HUDEP-2 (cell line): ENCODE data around the gene KBTBD3.

Experiments
- DNase-seq, 76 experiments: peaks; one replicate each; lab custom pipeline; 2025; ENCODE audit not compliant: unreplicated experiment in 76 of 76; lab: John Stamatoyannopoulos, UW

KBTBD3 gene, protein sequence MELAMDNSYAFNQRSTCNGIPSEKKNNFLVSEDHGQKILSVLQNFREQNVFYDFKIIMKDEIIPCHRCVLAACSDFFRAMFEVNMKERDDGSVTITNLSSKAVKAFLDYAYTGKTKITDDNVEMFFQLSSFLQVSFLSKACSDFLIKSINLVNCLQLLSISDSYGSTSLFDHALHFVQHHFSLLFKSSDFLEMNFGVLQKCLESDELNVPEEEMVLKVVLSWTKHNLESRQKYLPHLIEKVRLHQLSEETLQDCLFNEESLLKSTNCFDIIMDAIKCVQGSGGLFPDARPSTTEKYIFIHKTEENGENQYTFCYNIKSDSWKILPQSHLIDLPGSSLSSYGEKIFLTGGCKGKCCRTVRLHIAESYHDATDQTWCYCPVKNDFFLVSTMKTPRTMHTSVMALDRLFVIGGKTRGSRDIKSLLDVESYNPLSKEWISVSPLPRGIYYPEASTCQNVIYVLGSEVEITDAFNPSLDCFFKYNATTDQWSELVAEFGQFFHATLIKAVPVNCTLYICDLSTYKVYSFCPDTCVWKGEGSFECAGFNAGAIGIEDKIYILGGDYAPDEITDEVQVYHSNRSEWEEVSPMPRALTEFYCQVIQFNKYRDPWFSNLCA

DNA sequence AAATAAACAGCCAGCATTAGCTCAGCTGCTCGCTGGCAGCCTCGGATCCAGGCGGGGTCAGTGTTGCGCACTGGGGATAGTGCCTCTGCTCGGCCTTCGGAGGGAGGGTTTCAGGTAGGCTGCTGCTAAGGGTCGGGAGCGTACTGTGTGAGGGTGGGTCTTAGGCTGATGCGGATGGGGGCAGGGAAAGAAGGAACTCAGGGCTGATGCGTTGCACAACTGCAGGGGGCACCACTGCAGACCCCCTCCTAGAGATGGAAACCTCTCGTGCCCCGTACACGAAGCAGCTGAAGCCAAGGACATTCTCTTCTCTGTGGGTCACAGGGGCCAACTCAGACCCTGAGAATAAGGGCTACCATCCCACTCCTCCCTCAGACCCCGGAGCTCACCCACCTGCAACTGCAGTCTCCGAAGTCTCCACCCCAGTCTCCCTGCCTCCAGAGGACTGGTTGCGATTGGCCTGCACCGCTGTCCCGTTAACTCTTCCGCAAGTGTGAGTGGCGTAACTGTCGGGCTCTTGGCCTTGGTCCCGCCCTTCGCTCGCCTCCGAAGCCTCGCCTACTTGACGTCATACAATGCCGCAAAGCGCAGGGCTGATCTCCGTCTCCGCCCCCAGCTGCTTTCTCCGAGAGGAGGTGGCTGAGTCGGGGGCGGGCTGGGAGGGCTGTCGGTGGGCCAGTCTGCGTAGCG lies at the start of gene KBTBD3:
TSS of gene KBTBD3 (minus strand) at position 429 of the 690 bp plus-strand sequence. CDS start 18,250 bp downstream, outside the sequence.
- DNase-seq: peak; percentile 32 to 99 (median 96)

DNA sequence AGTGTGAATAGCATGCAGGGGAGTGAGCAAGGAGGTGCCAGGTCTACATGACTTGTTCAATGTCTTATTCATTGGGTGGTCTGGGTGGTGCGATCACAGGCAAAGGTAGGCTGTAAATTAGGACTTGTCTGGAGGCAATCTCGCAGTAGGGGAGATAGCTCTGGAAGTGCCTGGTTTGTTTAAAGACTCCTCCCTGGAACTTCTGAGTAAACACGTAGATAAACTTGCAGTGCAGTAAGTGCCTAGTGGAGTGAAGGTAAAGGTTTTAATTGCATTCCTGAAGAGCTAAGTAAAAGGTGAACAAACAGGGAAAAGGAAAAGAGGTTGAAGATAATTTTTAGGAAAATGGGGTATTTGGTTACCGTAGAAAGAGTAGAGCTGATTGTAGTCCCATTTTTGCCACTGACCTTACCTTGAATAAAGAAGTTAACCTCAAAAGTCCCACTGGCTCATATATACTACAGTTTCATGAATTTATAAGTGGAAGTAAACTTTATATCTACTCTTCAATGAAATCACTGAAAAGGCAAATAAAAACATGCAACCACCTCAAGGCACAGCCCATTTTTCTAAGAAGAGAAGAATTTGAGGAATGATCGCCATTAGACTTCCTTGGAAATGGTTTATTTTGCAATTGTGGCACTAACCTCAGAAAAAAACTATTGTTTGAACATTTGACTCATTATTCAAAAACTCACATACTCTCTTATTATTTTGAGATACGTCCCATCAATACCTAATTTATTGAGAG lies 44.6 kb upstream of the KBTBD3 start:
- no peak for DNase-seq

DNA sequence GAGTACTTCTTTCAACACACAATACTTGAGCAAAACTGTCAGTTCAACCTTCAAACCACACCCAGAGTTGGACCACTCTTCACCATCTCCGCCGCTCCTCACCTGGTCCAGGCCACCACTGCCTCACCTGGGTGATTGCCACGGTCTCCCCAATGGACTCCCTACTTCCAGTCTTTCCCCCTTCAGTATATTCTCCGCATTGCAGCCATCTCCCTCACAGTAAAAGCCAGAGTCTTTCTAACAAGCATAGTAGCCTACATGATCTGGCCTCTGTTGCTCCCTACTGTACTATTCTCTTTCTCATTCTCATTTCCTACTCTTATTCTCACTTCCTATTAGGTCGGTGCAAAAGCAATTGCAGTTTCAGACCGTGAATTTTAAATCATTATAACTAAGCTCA lies 28.8 kb upstream of the KBTBD3 start:
- DNase-seq: no peak

DNA sequence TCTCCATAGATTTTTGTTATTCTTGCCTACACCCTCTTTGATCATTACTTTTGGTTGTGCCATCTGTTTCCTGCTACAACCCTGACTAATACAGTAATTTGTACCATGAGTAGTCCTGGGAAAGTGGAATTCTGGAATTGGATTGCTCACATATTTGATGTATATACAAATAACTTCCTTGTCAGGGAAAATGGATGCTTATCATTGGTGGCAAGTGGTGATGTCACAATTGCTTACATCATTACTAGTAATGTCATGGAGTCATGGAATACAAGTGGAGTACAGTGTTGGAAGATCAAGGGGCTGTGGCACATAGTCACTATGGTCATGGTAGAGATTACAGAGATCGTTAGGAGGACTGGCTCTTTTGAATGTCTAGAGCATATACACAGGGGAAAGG lies 24.7 kb upstream of the KBTBD3 start:
- DNase-seq: no peak

DNA sequence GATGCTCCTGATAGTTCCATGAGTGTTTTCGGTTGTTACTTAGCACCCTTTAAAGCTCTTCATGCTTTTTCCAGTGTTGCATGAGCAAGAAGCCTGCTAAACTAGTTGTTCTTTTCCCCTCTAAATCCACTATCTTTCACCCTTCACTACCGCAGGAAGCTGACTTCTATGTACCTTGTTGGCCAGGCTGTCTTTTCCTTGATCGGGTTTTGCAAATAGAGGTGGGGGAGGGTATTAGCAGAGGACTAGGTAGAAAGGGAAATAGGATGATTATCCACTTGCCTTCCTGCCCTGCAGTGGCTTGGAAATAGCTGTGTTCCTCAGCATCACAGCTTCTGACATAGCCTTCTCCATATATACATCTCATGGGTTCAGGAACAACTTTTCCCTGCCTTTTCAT lies 24.2 kb upstream of the KBTBD3 start:
- no peak for DNase-seq

DNA sequence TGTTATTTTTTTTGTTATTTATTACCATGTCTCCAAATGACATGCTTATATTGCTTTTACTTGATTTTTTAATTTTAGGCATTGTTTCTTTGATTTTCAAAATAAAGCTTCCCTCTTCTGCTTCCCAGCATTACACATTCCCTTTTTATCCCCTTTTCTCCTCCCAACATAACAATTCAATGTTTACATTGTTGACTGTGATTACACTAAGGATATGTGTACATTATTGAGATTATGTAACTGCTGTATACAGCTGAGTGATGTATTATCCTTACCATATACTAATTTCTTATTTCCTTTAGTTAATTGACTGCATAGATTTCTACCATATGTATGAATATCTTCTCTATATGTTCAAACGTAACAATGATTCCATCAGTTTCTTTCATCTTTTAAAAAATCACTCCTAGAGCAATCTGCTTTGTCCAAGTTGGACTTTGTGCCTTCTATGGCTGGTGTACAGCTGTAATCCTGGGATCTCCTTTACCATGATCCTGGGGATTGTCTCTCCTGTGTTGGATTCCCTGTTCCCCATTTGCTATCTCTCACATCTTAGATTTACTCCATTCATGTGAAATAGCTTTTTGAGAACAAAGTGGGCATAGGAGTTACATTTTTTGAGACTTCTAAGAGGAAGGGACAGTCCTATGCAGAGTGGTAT lies 21.9 kb upstream of the KBTBD3 start:
- no peak for DNase-seq

DNA sequence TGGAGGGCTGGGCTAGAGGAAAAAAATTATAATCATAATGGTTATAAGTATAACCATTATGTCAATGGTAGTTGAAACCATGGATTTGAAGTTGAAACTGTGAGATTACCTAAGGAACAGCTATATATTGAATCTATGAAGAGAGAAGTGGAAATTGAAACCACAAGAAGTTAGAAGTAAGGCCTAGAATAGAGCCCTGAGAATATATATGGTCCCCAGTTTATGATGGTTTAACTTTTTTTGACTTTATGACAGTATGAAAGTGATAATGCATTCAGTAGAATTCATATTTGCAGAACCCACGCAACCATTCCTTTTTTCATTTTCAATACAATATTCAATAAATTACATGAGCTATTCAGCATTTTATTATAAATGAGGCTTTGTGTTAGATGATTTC lies 15.3 kb upstream of the KBTBD3 start:
- no peak for DNase-seq

DNA sequence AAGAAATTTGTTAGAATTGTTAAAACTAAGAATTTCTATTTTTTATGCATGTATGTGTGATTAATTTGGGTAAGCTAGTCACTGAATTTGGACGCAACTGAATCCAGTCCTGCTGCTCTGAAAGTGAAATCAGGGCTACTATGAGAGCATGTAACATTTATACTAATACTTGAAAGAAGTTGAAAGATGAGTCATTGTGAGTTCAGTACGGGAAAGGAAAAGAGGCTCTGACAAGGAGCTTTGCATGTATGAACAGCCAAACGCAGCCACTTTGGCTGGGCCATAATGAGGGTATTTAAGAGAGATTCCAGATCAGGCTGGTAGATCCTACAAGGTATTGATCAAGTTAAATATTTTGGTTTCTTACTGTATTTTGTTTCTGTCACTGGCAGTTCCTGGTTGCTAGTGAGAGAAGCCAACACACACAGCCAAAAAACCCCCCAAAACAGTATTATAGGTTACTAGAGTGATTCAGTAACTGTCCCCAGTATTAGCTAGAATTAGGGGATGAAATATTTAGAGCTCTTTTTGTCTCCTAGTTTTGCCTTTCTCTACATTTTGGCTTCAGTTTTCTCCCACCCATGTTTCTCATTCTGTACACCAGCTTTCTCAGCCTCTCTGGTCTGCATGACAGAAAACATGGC lies 14.5 kb upstream of the KBTBD3 start:
- no peak for DNase-seq

DNA sequence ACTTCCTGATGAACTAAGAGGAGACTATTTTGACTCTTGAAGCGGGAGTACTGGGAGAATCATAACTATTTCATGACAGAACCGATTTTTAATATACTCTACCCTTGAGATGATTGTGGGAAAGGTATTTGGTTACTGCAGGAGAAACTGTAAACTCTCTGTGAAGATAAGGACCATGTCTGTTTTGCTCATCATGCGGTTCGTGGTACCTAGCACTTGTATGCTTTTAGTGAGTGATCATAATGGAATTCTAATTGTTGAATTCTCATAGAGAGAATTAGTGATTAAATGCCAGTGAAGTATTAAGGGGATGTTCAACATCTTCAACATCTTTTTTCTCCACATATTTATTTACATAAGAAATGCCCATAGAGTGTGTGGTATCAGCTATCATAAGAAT lies 11.7 kb upstream of the KBTBD3 start:
- no peak for DNase-seq

DNA sequence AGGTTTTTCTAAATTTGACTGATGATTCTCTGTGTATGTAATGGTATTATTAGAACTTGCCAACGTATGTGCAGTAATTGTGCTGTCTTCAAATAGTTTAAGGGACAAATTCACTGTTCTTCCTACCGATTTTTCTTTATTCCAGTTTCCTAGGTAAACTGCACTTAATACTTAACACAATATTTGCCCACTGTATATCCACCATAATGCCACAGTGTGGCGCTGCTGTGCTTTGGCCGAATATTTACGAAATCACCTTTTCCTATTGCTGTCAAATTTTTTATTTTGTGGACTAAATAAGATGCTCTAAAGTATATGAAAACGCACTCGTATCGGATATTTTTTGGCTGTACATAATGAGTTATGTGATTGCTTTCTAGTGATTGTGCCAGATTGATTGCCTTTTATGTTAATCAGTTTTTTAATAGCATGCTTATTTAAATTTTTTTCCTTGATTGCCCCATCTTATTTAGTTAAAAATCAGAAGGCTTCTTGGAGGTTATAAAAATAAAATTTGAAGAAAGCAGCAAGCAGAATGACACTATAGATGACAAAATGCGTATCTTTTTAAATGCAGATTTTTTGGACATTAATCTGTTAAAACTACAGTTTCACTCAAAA lies 10.8 kb upstream of the KBTBD3 start:
- peak in 23 of 76 experiments; percentile 1 to 37 (median 6) for DNase-seq

DNA sequence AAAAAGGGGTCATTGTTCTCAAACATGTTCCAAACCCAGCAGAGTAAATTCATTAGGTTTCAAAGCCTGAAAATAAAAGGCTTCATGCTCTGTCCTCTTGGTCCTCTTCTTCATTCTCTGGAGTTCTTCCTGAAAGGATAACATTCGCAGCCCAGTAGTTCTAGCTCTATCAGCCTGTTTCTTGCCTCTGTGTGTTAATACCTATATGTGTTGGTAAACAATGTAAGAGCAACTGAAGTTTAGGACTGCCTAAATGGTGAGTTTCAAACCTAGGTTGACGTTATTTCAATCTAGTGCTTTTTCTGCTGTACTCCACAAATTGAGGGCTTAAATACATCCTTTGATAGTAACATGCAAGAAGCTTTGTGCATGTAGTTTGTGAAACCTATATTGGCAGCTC lies 9.7 kb upstream of the KBTBD3 start:
- no peak for DNase-seq

DNA sequence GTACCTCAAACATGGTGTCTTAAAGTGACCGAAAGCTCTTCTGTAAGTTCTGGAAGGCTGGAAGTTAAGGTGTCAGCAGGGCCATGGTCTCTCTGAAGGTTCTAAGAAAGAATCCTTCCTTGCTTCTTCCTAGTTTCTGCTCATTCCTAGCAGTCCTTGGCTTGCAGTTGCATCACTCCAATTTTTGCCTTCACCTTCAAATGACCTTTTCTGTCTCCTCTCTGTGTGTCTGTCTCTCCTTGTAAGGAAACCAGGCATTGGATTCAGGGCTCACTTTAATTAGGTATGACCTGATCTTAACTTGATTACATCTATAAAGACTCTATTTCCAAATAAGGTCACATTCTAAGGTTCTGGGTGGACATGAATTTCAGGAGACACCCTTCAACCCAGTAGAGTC lies 9.0 kb upstream of the KBTBD3 start:
- no peak for DNase-seq

DNA sequence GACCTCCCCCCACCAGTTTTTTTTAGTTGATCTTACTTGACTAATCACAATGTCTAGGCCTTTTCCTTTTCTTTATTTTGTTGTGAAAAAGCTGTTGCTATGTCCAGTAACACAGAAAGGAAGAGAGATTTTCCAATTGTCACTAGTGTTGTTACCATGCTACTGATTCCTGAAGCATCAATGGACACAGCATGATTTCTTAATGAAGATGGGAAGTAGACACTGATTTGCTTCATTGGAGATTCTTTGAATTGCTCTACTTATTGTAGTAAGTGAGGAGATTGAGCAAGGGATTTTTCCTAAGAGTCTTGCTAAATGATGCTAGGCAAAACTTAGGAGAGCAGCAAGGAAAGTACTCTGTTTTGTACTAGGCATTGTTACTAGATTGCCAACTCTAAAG lies 4.9 kb upstream of the KBTBD3 start:
- no peak for DNase-seq

DNA sequence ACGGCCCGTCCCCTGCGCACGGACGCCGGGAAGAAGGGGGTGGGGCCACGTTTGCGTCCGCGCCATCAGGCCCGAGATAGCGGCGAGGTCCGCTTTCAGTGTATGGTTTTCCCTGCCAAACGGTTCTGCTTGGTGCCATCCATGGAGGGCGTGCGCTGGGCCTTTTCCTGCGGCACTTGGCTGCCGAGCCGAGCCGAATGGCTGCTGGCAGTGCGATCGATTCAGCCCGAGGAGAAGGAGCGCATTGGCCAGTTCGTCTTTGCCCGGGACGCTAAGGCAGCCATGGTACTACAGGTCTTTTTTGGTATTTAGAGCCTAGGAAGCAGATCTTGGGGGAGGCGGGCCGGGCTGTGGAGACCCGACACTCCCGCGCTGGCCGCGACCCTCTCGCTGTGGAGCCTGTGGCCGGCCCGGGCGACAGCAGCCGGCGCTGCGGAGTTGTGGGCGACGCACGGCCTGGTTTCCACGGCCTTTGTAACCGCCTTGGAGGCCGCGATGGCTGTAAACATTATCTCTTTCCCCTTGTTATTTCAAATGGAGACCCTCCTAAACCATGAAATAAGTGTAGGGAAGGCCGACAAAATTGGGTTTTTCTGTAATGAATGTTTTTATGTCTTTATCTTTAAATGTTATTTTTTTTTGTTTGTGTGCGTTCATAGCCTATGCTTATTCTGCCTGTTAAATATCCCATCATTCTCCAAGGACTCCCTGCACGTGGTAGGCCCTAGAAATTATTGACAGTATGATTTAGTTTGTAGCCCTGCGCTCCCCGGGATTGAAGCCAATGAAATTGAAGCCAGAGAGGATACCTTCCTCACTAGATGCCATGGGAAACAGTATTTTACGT lies 685 bp upstream of the KBTBD3 start, which contains the start of gene AASDHPPT:
TSS of gene AASDHPPT (plus strand) at position 54 of the 847 bp plus-strand sequence. CDS start at position 103, 49 bp downstream.
- peak in 36 of 76 experiments; percentile 1 to 73 (median 28) for DNase-seq

DNA sequence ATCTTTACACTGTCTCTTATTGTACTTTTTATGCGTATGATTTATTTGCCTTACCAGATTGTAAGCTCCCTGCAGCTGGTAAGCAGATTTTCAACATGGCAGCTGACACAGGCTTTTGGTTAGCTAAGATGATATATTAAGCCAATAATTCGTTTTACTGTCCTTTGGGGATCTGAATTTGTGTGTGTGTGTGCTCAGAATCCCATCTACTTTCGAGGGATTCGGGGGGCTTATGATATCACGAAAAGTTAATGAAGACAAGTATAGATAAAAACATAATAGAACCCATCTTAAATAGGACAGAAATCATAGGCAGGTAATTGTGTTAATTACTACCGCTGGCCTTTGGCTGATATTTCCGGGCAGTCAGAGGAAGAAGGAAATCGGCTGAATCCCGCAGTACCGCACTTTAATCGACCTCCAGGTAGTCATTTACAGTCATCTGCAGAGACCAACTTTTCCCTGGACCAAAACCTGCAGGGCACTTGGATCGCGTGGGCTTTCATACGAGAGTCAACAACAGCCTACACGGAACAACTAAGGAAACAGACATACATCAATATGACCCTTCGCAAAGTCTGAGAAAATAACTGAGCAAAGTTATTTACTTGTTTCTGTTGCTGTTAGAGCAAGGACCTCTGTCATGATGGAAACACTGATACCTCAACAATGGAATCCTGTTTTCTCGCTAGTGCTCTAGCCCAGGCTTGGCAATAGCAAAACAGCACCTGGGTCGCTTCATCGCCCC lies 802 bp downstream of the KBTBD3 start:
- peak in 5 of 76 experiments; percentile 9 to 32 (median 17) for DNase-seq

DNA sequence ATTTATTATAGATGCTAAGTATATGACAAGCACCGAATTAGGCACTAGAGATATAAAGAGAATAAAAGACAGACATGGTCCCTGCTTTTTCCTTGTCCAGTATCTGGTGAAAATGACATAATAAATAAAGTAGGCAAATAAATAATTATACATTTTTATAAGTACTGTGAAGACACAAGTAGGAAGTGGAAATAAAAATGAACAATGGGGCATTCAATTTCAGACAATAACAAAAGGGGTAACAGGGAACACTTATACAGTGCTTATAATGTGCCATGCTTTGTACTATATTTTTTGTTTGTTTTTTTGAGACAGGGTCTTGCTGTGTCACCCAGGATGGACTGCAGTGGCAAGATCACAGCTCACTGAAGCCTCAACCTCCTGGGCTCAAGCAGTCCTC lies 4.3 kb downstream of the KBTBD3 start:
- DNase-seq: no peak

DNA sequence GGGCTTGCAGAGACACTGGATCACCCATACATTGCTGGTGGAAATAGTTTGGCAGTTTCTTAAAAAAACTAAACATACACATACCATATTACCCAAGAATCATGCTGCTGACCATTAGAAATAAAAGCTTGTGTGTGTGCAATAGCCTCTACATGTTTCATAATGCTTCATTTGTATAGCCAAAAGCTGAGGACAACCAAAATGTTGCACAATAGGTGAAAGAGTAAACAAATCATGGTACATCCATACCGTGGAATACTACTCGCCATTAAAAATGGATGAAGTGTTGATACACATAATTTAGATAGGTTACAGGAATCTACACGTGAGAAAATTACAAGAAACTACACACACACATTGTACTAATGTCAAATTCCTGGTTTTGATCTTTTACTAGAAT lies 6.5 kb downstream of the KBTBD3 start:
- no peak for DNase-seq

DNA sequence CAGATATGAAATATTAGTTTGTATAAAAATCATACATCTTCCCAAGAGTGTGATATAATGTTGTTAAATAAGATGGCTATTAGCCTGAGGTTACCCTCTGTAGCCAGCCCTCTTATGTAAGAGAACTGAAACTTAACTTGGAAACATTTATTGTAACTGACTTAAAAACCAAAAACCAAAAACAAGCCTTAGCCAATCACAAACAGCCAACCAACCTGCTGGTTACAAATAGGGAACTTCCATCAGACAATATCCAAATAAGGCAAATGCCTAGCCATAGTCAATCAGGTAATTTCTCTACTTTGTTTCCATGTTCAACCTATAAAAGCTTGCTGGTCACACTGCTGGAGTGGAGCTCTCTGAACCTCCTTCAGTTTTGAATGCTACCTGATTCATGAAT lies 14.1 kb downstream of the KBTBD3 start:
- DNase-seq: no peak
